ENCODE data around the gene TRAP1. TPM values are rescaled to one million over a fixed set of nuclear protein-coding genes. Genes with fewer than 3 reads are reported as not detected.

Gene TRAP1
- total RNA-seq, 2 donors from 2014 or later = 78.1 to 92.9 TPM

DNA sequence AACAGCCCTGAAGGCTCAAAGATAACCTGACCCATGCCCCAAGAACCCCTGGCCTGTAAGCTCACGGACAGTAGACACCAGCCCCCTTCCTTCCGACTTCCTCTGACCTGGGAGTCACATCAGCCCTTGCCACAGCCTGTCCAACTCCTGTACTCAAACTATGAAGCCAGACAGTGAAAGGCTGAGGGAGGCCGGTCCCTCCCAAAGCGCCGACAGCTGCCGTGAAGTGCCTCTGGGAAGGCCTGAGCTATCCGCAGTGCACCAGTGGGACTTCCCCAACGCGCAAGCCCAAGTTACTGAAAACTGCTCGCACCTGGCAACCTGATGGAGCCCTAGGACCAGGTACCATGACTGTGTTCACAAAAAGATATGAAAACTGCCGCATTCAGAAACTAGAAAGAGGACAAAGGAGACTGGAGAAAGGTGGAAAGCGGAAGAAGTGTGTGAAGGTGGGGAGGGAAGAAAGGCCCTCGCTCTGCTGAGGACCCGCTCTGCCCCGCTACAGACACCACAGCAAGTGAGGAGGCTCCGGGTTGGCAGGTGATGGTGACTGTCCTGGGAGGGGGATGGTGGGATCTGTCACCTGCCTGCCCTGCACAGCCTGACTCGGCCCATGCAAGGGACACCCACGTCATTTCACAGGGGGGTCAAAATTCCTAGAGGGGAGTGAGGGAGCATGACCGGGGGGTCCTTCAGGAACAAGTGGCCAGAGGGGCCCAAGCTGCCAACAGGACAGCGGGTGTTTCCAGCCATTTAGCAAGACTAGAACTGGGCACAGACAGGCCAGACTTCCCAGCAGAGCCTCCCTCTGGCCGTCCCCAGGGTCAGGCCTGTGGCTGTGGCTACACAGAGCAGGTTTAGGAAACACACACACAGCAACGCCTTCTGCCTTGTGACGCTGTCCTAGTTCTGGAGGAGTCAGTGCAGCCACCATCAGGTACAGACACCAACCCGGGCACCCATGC lies 13.1 kb upstream of the TRAP1 start:
- H3K27ac ChIP-seq = no peak overlapping the region
- H3K9me3 ChIP-seq = no peaks in the 10 kb centered on the region
- no peaks in the 10 kb centered on the region for H3K4me1 ChIP-seq
- no peaks in the 10 kb centered on the region for H3K27me3 ChIP-seq
- H3K4me3 ChIP-seq = no peak overlapping the region
- H3K36me3 ChIP-seq (replicated peaks in 1 of 2; ENCODE audit: insufficient read depth in 1 of 2, low read depth in 2 of 2) = peaks cover 21 to 53% of the 10 kb centered on the region in 2 donors
- TF ChIP-seq POLR2A (IDR thresholded peaks at IDR 0.05) = no peak
- no peak for TF ChIP-seq CTCF (IDR thresholded peaks at IDR 0.05)
- DNase-seq = no peak
- WGBS, 2 donors = 89 to 97% methylated on average over 14 to 22 of the region's 24 CpGs
- no peak for ATAC-seq
- intact Hi-C loops (cut with DNase I) = no loop called here

GRCh38 chr16:3729161-3730112 lies 12.1 kb upstream of the TRAP1 start:
- ATAC-seq (no peak), DNase-seq (no peak)
- Histone ChIP-seq H3K4me3 (no peak overlapping the region), H3K36me3 (replicated peaks in 1 of 2; ENCODE audit: insufficient read depth in 1 of 2, low read depth in 2 of 2) (peaks cover 13 to 48% of the 10 kb centered on the region in 2 donors), H3K9me3 (no peaks in the 10 kb centered on the region), H3K27me3 (no peaks in the 10 kb centered on the region), H3K27ac (no peak overlapping the region), H3K4me1 (no peaks in the 10 kb centered on the region)
- intact Hi-C loops (cut with DNase I) = loop anchor here (10.0 kb wide), 1 partner anchor 145 kb away; no protein-coding TSS in a partner anchor
- 94 to 95% methylated on average over 18 to 43 of the region's 49 CpGs for WGBS, 2 donors
- TF ChIP-seq CTCF (IDR thresholded peaks at IDR 0.05) (no peak), POLR2A (IDR thresholded peaks at IDR 0.05) (no peak)

GRCh38 chr16:3728424-3729160 lies 11.3 kb upstream of the TRAP1 start:
- H3K4me3 ChIP-seq = no peak overlapping the region
- H3K36me3 ChIP-seq (replicated peaks in 1 of 2; ENCODE audit: insufficient read depth in 1 of 2, low read depth in 2 of 2) = peaks cover 13 to 44% of the 10 kb centered on the region in 2 donors
- H3K27me3 ChIP-seq = no peaks in the 10 kb centered on the region
- intact Hi-C loops (cut with DNase I) = loop anchor here (10.0 kb wide), 1 partner anchor 146 kb away; no protein-coding TSS in a partner anchor
- 94% methylated on average over 20 of the region's 31 CpGs; no CpG with 5 or more reads in 1 of the 2 donors for WGBS, 2 donors
- H3K27ac ChIP-seq = no peak overlapping the region
- no peaks in the 10 kb centered on the region for H3K9me3 ChIP-seq
- no peaks in the 10 kb centered on the region for H3K4me1 ChIP-seq
- ATAC-seq = no peak
- TF ChIP-seq POLR2A (IDR thresholded peaks at IDR 0.05) = no peak
- no peak for TF ChIP-seq CTCF (IDR thresholded peaks at IDR 0.05)
- DNase-seq = no peak

GRCh38 chr16:3727806-3728381 lies 10.6 kb upstream of the TRAP1 start:
- Histone ChIP-seq H3K4me3 (no peak overlapping the region), H3K27ac (no peak overlapping the region), H3K9me3 (no peaks in the 10 kb centered on the region), H3K4me1 (no peaks in the 10 kb centered on the region), H3K36me3 (replicated peaks in 1 of 2; ENCODE audit: insufficient read depth in 1 of 2, low read depth in 2 of 2) (peaks cover 13 to 44% of the 10 kb centered on the region in 2 donors), H3K27me3 (no peaks in the 10 kb centered on the region)
- intact Hi-C loops (cut with DNase I) = loop anchor here (10.0 kb wide), 1 partner anchor 147 kb away; no protein-coding TSS in a partner anchor
- ATAC-seq = no peak
- TF ChIP-seq POLR2A (IDR thresholded peaks at IDR 0.05) (no peak), CTCF (IDR thresholded peaks at IDR 0.05) (no peak)
- no peak for DNase-seq
- WGBS, 2 donors = 92 to 94% methylated on average over 14 to 19 of the region's 21 CpGs

Measured in body of pancreas (tissue), 4 donors.